Measurements from ENCODE around the gene PCDHB10. TPM values are rescaled to one million over a fixed set of nuclear protein-coding genes. Genes with fewer than 3 reads are reported as not detected.
"Not testable (repeated sequence)": the region's sequence is repeated elsewhere in the genome, so short reads cannot be mapped to it uniquely, and the experiment has no call there.

PCDHB10 gene
- total RNA-seq, 1 donor from 2014 or later = 3.2 TPM

DNA sequence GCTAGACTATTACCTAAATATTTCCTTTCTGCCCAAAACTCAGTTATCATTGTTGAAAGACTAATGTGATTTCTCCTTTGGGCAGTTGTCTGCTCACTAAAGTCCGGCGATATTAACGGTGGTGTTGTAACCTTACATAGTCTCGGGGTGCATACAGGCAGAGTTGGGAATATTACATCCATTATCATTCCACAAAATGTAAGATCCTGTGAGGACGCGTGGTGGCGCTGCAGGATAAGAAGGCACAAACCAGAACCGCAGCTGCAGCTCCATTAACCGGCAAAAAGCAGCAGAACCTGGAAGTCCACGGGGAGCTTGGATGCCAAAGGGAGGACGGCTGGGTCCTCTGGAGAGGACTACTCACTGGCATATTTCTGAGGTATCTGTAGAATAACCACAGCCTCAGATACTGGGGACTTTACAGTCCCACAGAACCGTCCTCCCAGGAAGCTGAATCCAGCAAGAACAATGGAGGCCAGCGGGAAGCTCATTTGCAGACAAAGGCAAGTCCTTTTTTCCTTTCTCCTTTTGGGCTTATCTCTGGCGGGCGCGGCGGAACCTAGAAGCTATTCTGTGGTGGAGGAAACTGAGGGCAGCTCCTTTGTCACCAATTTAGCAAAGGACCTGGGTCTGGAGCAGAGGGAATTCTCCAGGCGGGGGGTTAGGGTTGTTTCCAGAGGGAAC is 21.6 kb downstream of the PCDHB10 start, which contains the start of gene PCDHB13:
TSS of gene PCDHB13 (plus strand) at position 264 of the 684 bp plus-strand sequence. CDS start at position 469, 205 bp downstream.
- not testable (repeated sequence) for H3K4me1 Mint-ChIP-seq (ENCODE audit: unreplicated experiment); DNase-seq (ENCODE audit: extremely low spot score, unreplicated experiment); H3K9me3 Mint-ChIP-seq; H3K27ac Mint-ChIP-seq; H3K36me3 Mint-ChIP-seq; H3K27me3 Mint-ChIP-seq
- TF ChIP-seq, protein P1, sequence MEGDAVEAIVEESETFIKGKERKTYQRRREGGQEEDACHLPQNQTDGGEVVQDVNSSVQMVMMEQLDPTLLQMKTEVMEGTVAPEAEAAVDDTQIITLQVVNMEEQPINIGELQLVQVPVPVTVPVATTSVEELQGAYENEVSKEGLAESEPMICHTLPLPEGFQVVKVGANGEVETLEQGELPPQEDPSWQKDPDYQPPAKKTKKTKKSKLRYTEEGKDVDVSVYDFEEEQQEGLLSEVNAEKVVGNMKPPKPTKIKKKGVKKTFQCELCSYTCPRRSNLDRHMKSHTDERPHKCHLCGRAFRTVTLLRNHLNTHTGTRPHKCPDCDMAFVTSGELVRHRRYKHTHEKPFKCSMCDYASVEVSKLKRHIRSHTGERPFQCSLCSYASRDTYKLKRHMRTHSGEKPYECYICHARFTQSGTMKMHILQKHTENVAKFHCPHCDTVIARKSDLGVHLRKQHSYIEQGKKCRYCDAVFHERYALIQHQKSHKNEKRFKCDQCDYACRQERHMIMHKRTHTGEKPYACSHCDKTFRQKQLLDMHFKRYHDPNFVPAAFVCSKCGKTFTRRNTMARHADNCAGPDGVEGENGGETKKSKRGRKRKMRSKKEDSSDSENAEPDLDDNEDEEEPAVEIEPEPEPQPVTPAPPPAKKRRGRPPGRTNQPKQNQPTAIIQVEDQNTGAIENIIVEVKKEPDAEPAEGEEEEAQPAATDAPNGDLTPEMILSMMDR (conservative IDR thresholded peaks at IDR 0.05) = peak; percentile 48
- H3K4me3 Mint-ChIP-seq = peak within 1 kb of the TSS; percentile 78

DNA sequence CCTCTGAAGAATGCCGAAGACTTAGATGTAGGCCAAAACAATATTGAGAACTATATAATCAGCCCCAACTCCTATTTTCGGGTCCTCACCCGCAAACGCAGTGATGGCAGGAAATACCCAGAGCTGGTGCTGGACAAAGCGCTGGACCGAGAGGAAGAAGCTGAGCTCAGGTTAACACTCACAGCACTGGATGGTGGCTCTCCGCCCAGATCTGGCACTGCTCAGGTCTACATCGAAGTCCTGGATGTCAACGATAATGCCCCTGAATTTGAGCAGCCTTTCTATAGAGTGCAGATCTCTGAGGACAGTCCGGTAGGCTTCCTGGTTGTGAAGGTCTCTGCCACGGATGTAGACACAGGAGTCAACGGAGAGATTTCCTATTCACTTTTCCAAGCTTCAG is 22.4 kb downstream of the PCDHB10 start:
- H3K27ac Mint-ChIP-seq; H3K36me3 Mint-ChIP-seq; H3K9me3 Mint-ChIP-seq; H3K4me1 Mint-ChIP-seq (ENCODE audit: unreplicated experiment); H3K4me3 Mint-ChIP-seq; H3K27me3 Mint-ChIP-seq; DNase-seq (ENCODE audit: extremely low spot score, unreplicated experiment): not testable (repeated sequence)

GRCh38 chr5:141215504-141215903 is 23.4 kb downstream of the PCDHB10 start:
- H3K36me3 Mint-ChIP-seq; H3K9me3 Mint-ChIP-seq; DNase-seq (ENCODE audit: extremely low spot score, unreplicated experiment); H3K4me3 Mint-ChIP-seq; H3K27me3 Mint-ChIP-seq; H3K27ac Mint-ChIP-seq; H3K4me1 Mint-ChIP-seq (ENCODE audit: unreplicated experiment): not testable (repeated sequence)

DNA sequence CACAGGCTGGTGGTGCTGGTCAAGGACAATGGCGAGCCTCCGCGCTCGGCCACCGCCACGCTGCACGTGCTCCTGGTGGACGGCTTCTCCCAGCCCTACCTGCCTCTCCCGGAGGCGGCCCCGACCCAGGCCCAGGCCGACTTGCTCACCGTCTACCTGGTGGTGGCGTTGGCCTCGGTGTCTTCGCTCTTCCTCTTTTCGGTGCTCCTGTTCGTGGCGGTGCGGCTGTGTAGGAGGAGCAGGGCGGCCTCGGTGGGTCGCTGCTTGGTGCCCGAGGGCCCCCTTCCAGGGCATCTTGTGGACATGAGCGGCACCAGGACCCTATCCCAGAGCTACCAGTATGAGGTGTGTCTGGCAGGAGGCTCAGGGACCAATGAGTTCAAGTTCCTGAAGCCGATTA is 23.9 kb downstream of the PCDHB10 start:
- not testable (repeated sequence) for H3K27me3 Mint-ChIP-seq; H3K36me3 Mint-ChIP-seq; H3K9me3 Mint-ChIP-seq; H3K4me1 Mint-ChIP-seq (ENCODE audit: unreplicated experiment); H3K4me3 Mint-ChIP-seq; H3K27ac Mint-ChIP-seq; DNase-seq (ENCODE audit: extremely low spot score, unreplicated experiment)

GRCh38 chr5:141223112-141223783 is 31.1 kb downstream of the PCDHB10 start, which contains the start of gene PCDHB14:
TSS of gene PCDHB14 (plus strand) at chr5:141223343. CDS start at chr5:141223506, 163 bp downstream.
- Mint-ChIP-seq H3K27me3 (no peaks in the 10 kb centered on the region), H3K4me1 (ENCODE audit: unreplicated experiment) (no peaks in the 10 kb centered on the region), H3K4me3 (peak within 1 kb of the TSS; percentile 74), H3K9me3 (no peaks in the 10 kb centered on the region), H3K36me3 (peaks cover 5% of the 10 kb centered on the region), H3K27ac (no peak within 1 kb of the TSS)
- no peak for DNase-seq (ENCODE audit: extremely low spot score, unreplicated experiment)
- TF ChIP-seq, protein P1 (conservative IDR thresholded peaks at IDR 0.05) = peak; percentile 69

- not testable (repeated sequence) for H3K9me3 Mint-ChIP-seq; H3K36me3 Mint-ChIP-seq; H3K4me3 Mint-ChIP-seq; H3K27me3 Mint-ChIP-seq; H3K4me1 Mint-ChIP-seq (ENCODE audit: unreplicated experiment); DNase-seq (ENCODE audit: extremely low spot score, unreplicated experiment); H3K27ac Mint-ChIP-seq
These were observed 32.7 kb downstream of the PCDHB10 start for GRCh38 chr5:141224844-141225243.

DNA sequence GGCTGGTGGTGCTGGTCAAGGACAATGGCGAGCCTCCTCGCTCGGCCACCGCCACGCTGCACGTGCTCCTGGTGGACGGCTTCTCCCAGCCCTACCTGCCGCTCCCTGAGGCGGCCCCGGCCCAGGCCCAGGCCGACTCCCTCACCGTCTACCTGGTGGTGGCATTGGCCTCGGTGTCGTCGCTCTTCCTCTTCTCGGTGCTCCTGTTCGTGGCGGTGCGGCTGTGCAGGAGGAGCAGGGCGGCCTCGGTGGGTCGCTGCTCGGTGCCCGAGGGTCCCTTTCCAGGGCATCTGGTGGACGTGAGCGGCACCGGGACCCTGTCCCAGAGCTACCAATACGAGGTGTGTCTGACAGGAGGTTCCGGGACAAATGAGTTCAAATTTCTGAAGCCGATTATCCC is 33.3 kb downstream of the PCDHB10 start:
- H3K36me3 Mint-ChIP-seq; H3K4me1 Mint-ChIP-seq (ENCODE audit: unreplicated experiment); DNase-seq (ENCODE audit: extremely low spot score, unreplicated experiment); H3K9me3 Mint-ChIP-seq; H3K4me3 Mint-ChIP-seq; H3K27ac Mint-ChIP-seq; H3K27me3 Mint-ChIP-seq: not testable (repeated sequence)

DNA sequence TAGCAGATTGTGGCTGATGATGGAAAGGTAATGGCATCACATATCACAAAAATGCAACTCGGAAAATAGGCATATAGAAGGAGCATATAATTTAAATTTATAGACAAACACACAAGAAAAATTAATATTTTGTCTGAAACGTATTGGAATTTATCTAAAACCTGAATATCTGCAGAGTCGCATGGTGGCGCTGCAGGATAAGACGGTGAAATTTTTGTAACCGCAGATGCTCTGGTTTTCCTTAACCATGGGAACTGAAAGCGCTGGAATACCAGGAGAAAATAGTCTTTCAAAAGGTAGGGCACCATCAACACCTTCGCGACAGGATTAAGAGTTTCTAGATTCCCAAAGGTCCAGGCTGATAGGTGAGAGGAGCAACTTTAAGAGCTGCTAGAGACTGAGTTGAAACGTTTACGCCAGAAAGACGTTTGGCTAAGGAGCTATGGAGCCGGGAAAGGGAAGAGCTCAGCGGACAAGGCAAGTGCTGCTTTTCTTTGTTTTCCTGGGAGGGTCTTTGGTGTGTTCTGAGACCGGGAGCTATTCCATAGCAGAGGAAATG is 42.0 kb downstream of the PCDHB10 start:
- Mint-ChIP-seq H3K9me3 (peaks cover 7% of the 10 kb centered on the region), H3K36me3 (no peaks in the 10 kb centered on the region), H3K4me3 (no peak overlapping the region), H3K27ac (no peak overlapping the region), H3K4me1 (ENCODE audit: unreplicated experiment) (no peaks in the 10 kb centered on the region), H3K27me3 (no peaks in the 10 kb centered on the region)
- TF ChIP-seq, protein P1 (conservative IDR thresholded peaks at IDR 0.05) = no peak
- DNase-seq (ENCODE audit: extremely low spot score, unreplicated experiment) = no peak

DNA sequence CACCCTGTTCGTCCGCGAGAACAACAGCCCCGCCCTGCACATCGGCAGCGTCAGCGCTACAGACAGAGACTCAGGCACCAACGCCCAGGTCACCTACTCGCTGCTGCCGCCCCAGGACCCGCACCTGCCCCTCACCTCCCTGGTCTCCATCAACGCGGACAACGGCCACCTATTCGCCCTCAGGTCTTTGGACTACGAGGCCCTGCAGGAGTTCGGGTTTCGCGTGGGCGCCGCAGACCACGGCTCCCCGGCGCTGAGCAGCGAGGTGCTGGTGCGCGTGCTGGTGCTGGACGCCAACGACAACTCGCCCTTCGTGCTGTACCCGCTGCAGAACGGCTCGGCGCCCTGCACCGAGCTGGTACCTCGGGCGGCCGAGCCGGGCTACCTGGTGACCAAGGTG is 43.8 kb downstream of the PCDHB10 start:
- not testable (repeated sequence) for DNase-seq (ENCODE audit: extremely low spot score, unreplicated experiment); H3K27ac Mint-ChIP-seq; H3K4me1 Mint-ChIP-seq (ENCODE audit: unreplicated experiment); H3K27me3 Mint-ChIP-seq; H3K36me3 Mint-ChIP-seq; H3K4me3 Mint-ChIP-seq
- peaks cover 19% of the 10 kb centered on the region for H3K9me3 Mint-ChIP-seq

Measured in type B pancreatic cell (in vitro differentiated cells).